Effector memory CD8-positive, alpha-beta T cell (primary cell): ENCODE results near the gene WWOX.

Source experiments
- ATAC-seq: fragments of 150-1000 bp; cut with Tn5 transposase; replicated peaks from 2 replicates; pipeline ENCODE4 v1.10.0; 2021; ENCODE audit warnings: mild to moderate bottlenecking, moderate library complexity
- DNase-seq, 3 experiments: peaks; one replicate each; pipeline ENCODE4 v3.0.0; 2021
- H3K27ac Mint-ChIP-seq, 2 donors: one replicate each; pipeline ENCODE4 v1.8.0; 2022; ENCODE audit warnings: mild to moderate bottlenecking in 2 of 2, mixed read lengths in 2 of 2, moderate library complexity in 2 of 2
- H3K27me3 Mint-ChIP-seq, 2 donors: one replicate each; pipeline ENCODE4 v1.8.0; 2022; ENCODE audit warnings: mixed read lengths in 2 of 2
- H3K36me3 Mint-ChIP-seq: one replicate; pipeline ENCODE4 v1.8.0; 2022; ENCODE audit warnings: mild to moderate bottlenecking, moderate library complexity, mixed read lengths; ENCODE audit not compliant: insufficient read depth
- H3K4me1 Mint-ChIP-seq, 2 donors: one replicate each; pipeline ENCODE4 v1.8.0; 2022; ENCODE audit warnings: low read depth in 2 of 2, mixed read lengths in 2 of 2
- H3K4me3 Mint-ChIP-seq, 2 donors: one replicate each; pipeline ENCODE4 v1.8.0; 2022; ENCODE audit warnings: mild to moderate bottlenecking in 2 of 2, mixed read lengths in 2 of 2, moderate library complexity in 2 of 2
- H3K9me3 Mint-ChIP-seq, 2 donors: one replicate each; pipeline ENCODE4 v1.8.0; 2022; ENCODE audit warnings: mixed read lengths in 2 of 2

The WWOX gene

DNA sequence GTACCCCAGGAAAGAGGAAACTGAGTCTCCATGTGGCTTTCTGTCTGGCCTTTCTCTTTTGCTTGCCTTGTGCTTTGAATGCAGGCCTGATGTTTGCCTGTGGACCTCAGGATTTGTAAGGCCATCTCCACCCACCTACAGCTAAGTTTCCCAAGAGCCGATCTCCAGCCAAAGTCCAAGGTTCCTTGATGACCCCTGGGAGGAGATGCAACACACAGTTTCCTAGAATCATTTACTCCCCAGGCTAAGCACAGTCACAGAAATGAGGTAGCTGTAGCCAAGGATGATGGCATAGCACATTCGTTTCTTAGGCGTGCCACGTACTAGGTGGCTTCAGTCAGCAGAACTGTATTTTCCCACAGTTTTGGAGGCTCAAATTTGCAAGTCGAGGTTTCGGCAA is 905.6 kb downstream of the WWOX start:
- no peak overlapping the region for H3K27ac Mint-ChIP-seq

GRCh38 chr16:79006206-79006605 is 906.8 kb downstream of the WWOX start:
- Mint-ChIP-seq H3K36me3 (peaks cover 2% of the 10 kb centered on the region), H3K27me3 (no peaks in the 10 kb centered on the region), H3K4me1 (peaks cover 0 to 4% of the 10 kb centered on the region in 2 donors), H3K4me3 (no peak overlapping the region), H3K9me3 (no peaks in the 10 kb centered on the region), H3K27ac (no peak overlapping the region)
- DNase-seq (no peak), ATAC-seq (no peak)

More for the DNA sequence above, 905.6 kb downstream of the WWOX start:
- no peak for DNase-seq
- Mint-ChIP-seq H3K4me1 (peaks cover 0 to 4% of the 10 kb centered on the region in 2 donors), H3K27me3 (no peaks in the 10 kb centered on the region), H3K9me3 (no peaks in the 10 kb centered on the region), H3K4me3 (no peak overlapping the region), H3K36me3 (peaks cover 2% of the 10 kb centered on the region)
- ATAC-seq = no peak

DNA sequence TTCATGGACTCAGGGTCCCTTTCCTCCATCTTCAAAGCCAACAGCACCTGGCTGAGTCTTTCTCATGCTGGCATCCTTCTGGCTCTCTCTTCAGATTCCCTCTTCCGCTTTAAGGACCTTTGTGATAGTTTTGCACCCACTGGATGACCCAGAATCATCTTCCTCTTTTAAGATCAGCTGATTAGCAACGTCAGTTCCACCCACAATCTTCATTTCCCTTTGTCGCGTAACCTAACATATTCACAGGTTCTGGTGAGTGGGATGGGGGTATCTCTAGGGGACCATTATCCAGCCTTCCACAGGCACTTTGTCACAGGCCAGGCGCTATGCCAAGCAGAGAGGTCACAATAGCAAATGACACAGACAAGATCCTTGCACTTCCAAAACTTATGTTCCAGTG is 907.3 kb downstream of the WWOX start:
- no peaks in the 10 kb centered on the region for H3K27me3 Mint-ChIP-seq
- H3K4me1 Mint-ChIP-seq = peaks cover 0 to 4% of the 10 kb centered on the region in 2 donors
- H3K9me3 Mint-ChIP-seq = no peaks in the 10 kb centered on the region
- no peak for ATAC-seq
- H3K4me3 Mint-ChIP-seq = no peak overlapping the region
- peak overlapping the region in 1 of 2 donors; percentile 24 for H3K27ac Mint-ChIP-seq
- H3K36me3 Mint-ChIP-seq = no peaks in the 10 kb centered on the region
- no peak for DNase-seq

DNA sequence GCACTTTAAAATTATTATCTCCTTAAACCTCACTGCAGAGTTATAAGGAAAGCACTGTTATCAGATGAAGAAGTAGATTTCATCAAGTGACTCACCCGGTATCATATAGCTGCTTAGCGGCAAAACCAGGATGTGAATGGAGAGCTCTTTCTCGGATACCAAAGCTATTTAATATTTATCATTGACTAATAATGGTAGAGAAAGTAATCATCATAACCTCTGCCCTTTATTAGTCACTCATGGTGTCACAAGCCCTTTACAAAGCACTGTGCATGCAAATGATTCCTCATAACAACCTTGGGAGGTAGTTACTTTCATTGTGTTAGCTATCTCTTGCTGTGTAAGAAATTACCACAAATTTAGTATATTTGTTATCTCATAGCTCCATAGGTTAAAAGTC is 908.2 kb downstream of the WWOX start:
- no peak overlapping the region for H3K4me3 Mint-ChIP-seq
- no peak for DNase-seq
- no peak for ATAC-seq

DNA sequence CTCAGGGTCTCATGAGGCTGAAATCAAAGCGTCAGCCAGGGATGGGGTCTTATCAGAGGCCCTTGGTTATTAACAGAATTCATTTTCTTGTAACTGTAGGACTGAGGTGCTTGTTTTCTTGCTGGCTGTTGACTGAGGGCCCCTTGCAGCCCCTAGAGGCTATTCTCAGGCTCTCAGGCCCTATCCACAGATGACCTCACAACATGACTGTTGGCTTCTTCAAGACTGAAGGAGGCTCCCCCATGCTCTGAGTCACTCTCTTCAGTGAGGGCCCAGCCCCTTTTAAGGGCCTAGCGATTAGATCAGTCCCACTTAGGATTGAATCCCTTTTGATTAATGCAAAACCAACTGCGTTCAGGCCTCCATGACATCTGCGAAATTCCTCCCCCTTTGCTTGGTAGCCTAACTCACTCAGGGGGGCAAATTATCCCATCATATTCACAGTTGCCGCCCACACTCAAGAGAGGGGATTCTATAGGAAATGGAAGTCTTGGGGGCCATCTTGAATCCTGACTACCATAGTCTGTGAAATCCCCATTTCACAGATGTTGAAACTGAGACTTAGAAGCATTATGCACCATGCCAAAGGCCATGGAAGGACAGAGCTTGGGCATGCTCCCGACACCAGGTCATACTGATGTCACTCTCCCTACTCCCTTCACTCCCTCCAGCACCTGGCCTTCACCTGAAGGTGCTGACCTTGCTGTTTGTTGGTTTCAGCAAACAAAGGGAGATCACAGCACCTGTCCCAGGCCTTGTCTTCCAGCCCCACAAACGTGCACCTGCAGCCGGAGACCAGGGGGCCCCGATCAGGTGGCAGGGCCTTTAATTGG is 908.8 kb downstream of the WWOX start:
- DNase-seq (no peak), ATAC-seq (no peak)
- H3K4me3 Mint-ChIP-seq = no peak overlapping the region
- H3K27ac Mint-ChIP-seq = no peak overlapping the region
- peaks cover 0 to 7% of the 10 kb centered on the region in 2 donors for H3K4me1 Mint-ChIP-seq
- no peaks in the 10 kb centered on the region for H3K27me3 Mint-ChIP-seq
- H3K36me3 Mint-ChIP-seq = peaks cover 2% of the 10 kb centered on the region
- no peaks in the 10 kb centered on the region for H3K9me3 Mint-ChIP-seq

More for the DNA sequence above, 908.2 kb downstream of the WWOX start:
- H3K9me3 Mint-ChIP-seq = no peaks in the 10 kb centered on the region
- no peaks in the 10 kb centered on the region for H3K36me3 Mint-ChIP-seq
- H3K4me1 Mint-ChIP-seq = peaks cover 0 to 4% of the 10 kb centered on the region in 2 donors
- no peak overlapping the region for H3K27ac Mint-ChIP-seq
- no peaks in the 10 kb centered on the region for H3K27me3 Mint-ChIP-seq

- Mint-ChIP-seq H3K27ac (no peak overlapping the region), H3K4me3 (no peak overlapping the region), H3K4me1 (peaks cover 0 to 9% of the 10 kb centered on the region in 2 donors), H3K27me3 (no peaks in the 10 kb centered on the region), H3K9me3 (no peaks in the 10 kb centered on the region), H3K36me3 (peaks cover 2% of the 10 kb centered on the region)
- ATAC-seq (no peak), DNase-seq (no peak)
These were observed 909.4 kb downstream of the WWOX start for GRCh38 chr16:79008869-79009179.

GRCh38 chr16:79009896-79010295 is 910.4 kb downstream of the WWOX start:
- H3K27ac Mint-ChIP-seq = no peak overlapping the region
- peaks cover 2% of the 10 kb centered on the region for H3K36me3 Mint-ChIP-seq
- ATAC-seq = no peak
- H3K4me1 Mint-ChIP-seq = peaks cover 0 to 9% of the 10 kb centered on the region in 2 donors
- no peak for DNase-seq
- H3K4me3 Mint-ChIP-seq = no peak overlapping the region
- H3K9me3 Mint-ChIP-seq = no peaks in the 10 kb centered on the region
- no peaks in the 10 kb centered on the region for H3K27me3 Mint-ChIP-seq

GRCh38 chr16:79011282-79011681 is 911.8 kb downstream of the WWOX start:
- Mint-ChIP-seq H3K36me3 (peaks cover 2% of the 10 kb centered on the region), H3K9me3 (no peaks in the 10 kb centered on the region)

DNA sequence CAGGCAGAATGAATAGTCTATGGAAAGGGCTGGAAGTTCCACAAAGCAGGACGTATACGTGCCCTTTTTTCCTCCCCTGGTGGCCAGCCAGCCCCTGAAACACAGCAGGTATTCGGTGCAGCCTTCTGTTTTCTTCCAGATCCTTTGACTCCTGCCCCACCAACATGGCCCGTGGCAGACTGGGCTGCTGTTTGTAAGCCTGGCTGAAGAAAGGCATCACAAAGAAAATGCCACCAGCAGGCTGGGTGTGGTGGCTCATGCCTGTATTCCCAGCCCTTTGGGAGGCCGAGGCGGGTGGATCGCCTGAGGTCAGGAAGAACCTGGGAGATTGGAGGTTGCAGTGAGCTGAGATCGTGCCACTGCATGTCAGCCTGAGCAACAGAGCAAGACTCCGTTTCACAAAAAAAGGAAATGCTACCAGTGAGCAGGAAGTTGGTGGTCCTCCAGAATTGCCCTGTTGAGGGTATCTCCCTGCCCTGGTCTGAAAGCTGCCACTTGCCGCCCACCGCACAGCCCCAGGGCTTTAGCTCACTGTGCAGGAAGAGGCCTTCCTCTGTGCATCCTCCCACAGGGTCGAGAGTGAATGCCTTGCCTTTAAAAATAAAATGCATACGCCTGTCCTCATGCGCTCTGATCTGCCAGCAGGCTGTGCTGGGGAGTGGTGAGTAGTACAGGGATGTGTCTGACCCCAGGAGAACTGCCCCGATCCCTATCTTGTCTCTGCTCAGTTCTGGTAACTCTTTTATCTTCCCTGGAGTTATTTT is 913.4 kb downstream of the WWOX start:
- Mint-ChIP-seq H3K9me3 (no peaks in the 10 kb centered on the region), H3K36me3 (peaks cover 2% of the 10 kb centered on the region), H3K4me1 (peaks cover 0 to 5% of the 10 kb centered on the region in 2 donors), H3K27ac (peak overlapping the region in 1 of 2 donors; percentile 62), H3K27me3 (no peaks in the 10 kb centered on the region), H3K4me3 (no peak overlapping the region)
- DNase-seq (no peak), ATAC-seq (no peak)

More at GRCh38 chr16:79011282-79011681, 911.8 kb downstream of the WWOX start:
- H3K27ac Mint-ChIP-seq = no peak overlapping the region
- no peak overlapping the region for H3K4me3 Mint-ChIP-seq
- no peak for DNase-seq
- ATAC-seq = no peak
- peaks cover 0 to 9% of the 10 kb centered on the region in 2 donors for H3K4me1 Mint-ChIP-seq
- no peaks in the 10 kb centered on the region for H3K27me3 Mint-ChIP-seq

DNA sequence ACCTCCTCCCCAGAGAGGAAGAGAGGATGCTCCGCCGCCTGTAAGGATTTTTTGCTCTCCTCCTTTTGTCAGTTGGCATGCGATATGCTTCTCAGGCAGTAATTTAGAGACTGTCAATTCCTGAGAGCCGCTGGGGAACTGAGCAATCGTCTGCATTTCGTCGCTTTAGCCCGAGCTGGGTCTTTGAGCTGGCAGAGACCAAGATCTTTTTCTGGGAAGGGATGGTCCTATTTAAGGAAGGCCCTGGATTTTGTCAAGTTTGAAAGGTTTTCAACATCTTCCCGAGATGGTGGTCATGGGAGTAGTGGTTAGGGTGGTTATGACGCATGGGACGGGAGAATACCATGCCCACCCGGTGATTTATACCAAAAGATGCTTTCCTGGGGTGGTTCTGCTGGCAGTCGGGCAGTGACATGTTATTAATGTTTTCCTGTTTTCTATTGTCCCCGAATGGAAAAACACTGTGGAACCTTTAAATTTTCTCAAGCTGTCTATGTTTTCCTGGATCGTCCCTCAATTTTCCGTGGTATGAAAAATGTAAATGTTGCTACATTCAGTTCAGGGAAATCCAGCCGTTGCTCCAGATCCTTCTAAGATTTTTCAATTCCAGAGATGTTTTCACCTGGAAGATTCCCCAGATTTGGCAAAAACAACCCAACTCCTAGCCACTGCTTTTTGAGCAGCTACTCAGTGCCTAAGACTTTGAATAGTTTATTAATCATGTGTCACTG is 914.6 kb downstream of the WWOX start:
- Mint-ChIP-seq H3K4me3 (no peak overlapping the region), H3K36me3 (peaks cover 2% of the 10 kb centered on the region)
- no peak for ATAC-seq

GRCh38 chr16:79018650-79019429 is 919.4 kb downstream of the WWOX start:
- Mint-ChIP-seq H3K9me3 (no peaks in the 10 kb centered on the region), H3K36me3 (no peaks in the 10 kb centered on the region), H3K4me3 (no peak overlapping the region), H3K27ac (no peak overlapping the region), H3K4me1 (no peaks in the 10 kb centered on the region), H3K27me3 (no peaks in the 10 kb centered on the region)
- ATAC-seq (no peak), DNase-seq (no peak)

More for the DNA sequence above, 914.6 kb downstream of the WWOX start:
- no peak overlapping the region for H3K27ac Mint-ChIP-seq
- H3K4me1 Mint-ChIP-seq = peaks cover 0 to 5% of the 10 kb centered on the region in 2 donors
- H3K9me3 Mint-ChIP-seq = no peaks in the 10 kb centered on the region
- H3K27me3 Mint-ChIP-seq = no peaks in the 10 kb centered on the region
- DNase-seq = no peak

DNA sequence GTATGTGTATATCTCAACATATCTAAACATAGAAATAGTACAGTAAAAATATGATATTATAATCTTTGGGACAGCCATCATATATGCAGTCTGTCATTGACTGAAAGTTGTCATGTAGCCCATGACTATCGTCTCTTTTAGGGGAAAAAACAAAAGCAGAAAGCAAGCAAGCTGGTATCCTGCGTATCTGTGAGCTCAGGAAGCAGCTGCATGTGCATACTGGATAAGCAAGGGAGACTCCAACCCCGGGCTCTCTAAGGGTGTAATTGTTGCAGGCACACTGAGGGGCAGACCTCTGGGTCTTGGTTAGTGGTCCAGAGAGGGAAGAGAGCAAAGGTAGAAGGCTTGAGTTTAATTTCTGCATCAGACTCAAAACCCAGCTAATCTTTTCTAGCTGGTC is 920.0 kb downstream of the WWOX start:
- no peaks in the 10 kb centered on the region for H3K9me3 Mint-ChIP-seq
- DNase-seq (no peak), ATAC-seq (no peak)
- no peak overlapping the region for H3K27ac Mint-ChIP-seq
- H3K36me3 Mint-ChIP-seq = no peaks in the 10 kb centered on the region
- H3K27me3 Mint-ChIP-seq = no peaks in the 10 kb centered on the region
- H3K4me1 Mint-ChIP-seq = no peaks in the 10 kb centered on the region
- no peak overlapping the region for H3K4me3 Mint-ChIP-seq
